Measurements from ENCODE around the gene KCNH1.

DNA sequence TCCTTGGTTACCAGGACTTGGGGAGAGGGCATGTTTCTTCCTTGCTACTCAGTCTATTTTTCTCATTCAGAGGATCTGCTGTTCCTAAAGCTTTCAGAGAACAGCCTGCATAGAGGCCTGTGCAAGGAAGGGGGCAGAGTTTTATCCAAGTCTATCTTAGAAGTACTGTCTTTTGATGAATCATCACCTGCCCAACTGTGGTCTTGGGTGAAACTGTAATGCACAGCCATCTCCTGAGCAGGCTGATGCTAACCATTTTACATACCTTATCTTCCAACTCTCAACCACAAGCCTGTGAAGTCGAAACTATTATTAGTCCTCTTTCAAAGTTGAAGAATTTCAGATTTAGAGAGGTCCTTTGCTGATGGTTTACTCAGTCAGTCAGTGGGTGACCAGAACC is 437.2 kb downstream of the KCNH1 start:
- TF ChIP-seq, protein P1, sequence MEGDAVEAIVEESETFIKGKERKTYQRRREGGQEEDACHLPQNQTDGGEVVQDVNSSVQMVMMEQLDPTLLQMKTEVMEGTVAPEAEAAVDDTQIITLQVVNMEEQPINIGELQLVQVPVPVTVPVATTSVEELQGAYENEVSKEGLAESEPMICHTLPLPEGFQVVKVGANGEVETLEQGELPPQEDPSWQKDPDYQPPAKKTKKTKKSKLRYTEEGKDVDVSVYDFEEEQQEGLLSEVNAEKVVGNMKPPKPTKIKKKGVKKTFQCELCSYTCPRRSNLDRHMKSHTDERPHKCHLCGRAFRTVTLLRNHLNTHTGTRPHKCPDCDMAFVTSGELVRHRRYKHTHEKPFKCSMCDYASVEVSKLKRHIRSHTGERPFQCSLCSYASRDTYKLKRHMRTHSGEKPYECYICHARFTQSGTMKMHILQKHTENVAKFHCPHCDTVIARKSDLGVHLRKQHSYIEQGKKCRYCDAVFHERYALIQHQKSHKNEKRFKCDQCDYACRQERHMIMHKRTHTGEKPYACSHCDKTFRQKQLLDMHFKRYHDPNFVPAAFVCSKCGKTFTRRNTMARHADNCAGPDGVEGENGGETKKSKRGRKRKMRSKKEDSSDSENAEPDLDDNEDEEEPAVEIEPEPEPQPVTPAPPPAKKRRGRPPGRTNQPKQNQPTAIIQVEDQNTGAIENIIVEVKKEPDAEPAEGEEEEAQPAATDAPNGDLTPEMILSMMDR (IDR thresholded peaks at IDR 0.05) = no peak
- no peak for TF ChIP-seq POLR2A (IDR thresholded peaks at IDR 0.05)

Measured in testis (tissue), 2 donors.